Measurements from ENCODE around the gene VARS2.

The VARS2 gene

DNA sequence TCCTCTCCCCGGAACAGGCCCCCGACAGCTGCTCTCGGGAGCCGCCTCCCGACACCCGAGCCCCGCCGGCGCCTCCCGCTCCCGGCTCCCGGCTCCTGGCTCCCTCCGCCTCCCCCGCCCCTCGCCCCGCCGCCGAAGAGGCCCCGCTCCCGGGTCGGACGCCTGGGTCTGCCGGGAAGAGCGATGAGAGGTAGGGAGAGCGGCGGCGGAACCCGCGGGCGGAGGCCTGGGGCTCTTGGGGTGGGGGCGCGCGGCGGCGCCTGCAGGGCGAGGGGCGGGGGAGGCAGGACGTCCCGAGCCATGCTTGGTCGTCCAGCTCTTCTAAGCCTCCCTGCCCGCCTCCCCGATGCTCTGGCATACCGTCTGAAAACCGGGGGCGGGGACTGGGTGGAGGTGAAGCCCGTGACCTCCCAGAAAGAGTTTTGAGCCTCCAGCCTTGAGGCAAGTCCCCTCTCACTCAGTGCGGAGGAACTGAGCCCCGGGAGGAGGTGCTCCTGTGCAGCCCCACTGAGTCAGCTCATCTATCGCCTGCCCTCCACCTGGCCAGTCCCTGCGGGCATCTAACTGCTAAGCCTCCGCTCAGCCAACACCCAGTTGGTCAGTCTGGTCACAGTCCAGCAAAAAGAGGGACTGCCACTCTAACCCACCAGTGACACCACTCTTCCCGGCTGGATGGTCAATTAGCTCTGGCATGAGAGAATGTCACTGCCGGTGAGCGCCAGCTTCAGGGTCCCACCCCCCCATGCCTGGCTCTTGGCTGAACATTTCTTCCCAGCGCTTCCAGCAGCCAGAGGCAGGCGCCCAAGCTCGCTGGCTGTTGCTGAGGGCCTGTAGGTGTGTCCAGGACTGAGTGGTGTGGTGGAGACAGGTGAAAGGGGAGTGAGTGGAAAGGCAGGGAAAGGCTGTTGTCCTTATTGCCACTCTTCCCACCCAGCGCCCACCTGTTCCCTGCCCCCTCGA lies 29.2 kb upstream of the VARS2 start:
- Histone ChIP-seq H3K4me3 (ENCODE audit: low read length, poor library complexity, severe bottlenecking) (peak overlapping the region; percentile 68), H3K9ac (ENCODE audit: low read depth, low read length, poor library complexity, severe bottlenecking) (peak overlapping the region; percentile 54), H3K4me2 (ENCODE audit: low read depth, low read length, poor library complexity, severe bottlenecking) (peak overlapping the region; percentile 85), H3K36me3 (ENCODE audit: insufficient read depth, low read length) (no peaks in the 10 kb centered on the region), H3F3A (ENCODE audit: low read depth) (no peaks in the 10 kb centered on the region), H3K9me2 (replicated peaks; ENCODE audit: low read depth, low read length) (no peaks in the 10 kb centered on the region), H3K27me3 (ENCODE audit: insufficient read depth, low read length, poor library complexity, severe bottlenecking) (peaks cover 14% of the 10 kb centered on the region), H3K9me3 (ENCODE audit: insufficient read depth, low read depth, low read length) (no peaks in the 10 kb centered on the region), H4K20me1 (ENCODE audit: insufficient read depth, low read length, poor library complexity, severe bottlenecking) (no peaks in the 10 kb centered on the region), H3K79me2 (ENCODE audit: insufficient read depth, low read length) (no peaks in the 10 kb centered on the region), H2AFZ (ENCODE audit: low read length) (peak overlapping the region; percentile 86), H3K4me1 (ENCODE audit: insufficient read depth, low read length, poor library complexity, severe bottlenecking) (no peaks in the 10 kb centered on the region)
- TF ChIP-seq, protein P1, sequence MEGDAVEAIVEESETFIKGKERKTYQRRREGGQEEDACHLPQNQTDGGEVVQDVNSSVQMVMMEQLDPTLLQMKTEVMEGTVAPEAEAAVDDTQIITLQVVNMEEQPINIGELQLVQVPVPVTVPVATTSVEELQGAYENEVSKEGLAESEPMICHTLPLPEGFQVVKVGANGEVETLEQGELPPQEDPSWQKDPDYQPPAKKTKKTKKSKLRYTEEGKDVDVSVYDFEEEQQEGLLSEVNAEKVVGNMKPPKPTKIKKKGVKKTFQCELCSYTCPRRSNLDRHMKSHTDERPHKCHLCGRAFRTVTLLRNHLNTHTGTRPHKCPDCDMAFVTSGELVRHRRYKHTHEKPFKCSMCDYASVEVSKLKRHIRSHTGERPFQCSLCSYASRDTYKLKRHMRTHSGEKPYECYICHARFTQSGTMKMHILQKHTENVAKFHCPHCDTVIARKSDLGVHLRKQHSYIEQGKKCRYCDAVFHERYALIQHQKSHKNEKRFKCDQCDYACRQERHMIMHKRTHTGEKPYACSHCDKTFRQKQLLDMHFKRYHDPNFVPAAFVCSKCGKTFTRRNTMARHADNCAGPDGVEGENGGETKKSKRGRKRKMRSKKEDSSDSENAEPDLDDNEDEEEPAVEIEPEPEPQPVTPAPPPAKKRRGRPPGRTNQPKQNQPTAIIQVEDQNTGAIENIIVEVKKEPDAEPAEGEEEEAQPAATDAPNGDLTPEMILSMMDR (conservative IDR thresholded peaks at IDR 0.05; ENCODE audit: low read length), result no peak
- no peak for TF ChIP-seq EZH2phosphoT487 (IDR thresholded peaks at IDR 0.05; ENCODE audit: borderline replicate concordance)

DNA sequence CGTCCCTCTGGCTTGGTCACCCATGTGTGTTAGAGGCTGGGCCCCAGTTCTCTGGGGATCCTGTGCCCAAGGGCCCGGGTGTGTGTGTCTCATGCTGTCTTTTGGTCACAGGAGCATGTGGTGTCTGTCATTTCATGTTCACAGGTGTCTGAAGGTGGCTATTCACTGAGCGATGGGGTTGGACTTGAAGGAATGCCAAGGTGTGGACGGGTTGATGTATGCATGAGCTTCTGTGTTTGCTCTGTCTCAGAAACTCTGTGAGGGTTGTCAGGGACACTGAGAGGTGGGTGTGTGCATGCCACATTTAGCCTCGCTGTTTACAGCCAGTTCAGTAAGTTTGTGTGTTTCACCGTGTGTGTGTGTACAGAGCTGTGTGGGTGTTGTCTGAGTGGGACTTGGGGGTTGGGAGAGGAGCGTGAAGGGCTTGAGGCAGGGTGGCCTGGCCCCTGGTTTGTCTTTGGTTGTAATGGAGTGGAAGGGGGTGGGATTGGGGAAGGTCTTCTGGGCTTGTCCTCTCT lies 28.5 kb upstream of the VARS2 start:
- Histone ChIP-seq H3F3A (ENCODE audit: low read depth) (no peaks in the 10 kb centered on the region), H3K27me3 (ENCODE audit: insufficient read depth, low read length, poor library complexity, severe bottlenecking) (peaks cover 14% of the 10 kb centered on the region), H3K9me2 (replicated peaks; ENCODE audit: low read depth, low read length) (no peaks in the 10 kb centered on the region), H3K36me3 (ENCODE audit: insufficient read depth, low read length) (no peaks in the 10 kb centered on the region), H3K4me2 (ENCODE audit: low read depth, low read length, poor library complexity, severe bottlenecking) (peak overlapping the region; percentile 85), H3K9me3 (ENCODE audit: insufficient read depth, low read depth, low read length) (no peaks in the 10 kb centered on the region), H2AFZ (ENCODE audit: low read length) (no peak overlapping the region), H3K79me2 (ENCODE audit: insufficient read depth, low read length) (no peaks in the 10 kb centered on the region), H3K4me3 (ENCODE audit: low read length, poor library complexity, severe bottlenecking) (no peak overlapping the region), H3K4me1 (ENCODE audit: insufficient read depth, low read length, poor library complexity, severe bottlenecking) (no peaks in the 10 kb centered on the region), H4K20me1 (ENCODE audit: insufficient read depth, low read length, poor library complexity, severe bottlenecking) (no peaks in the 10 kb centered on the region), H3K9ac (ENCODE audit: low read depth, low read length, poor library complexity, severe bottlenecking) (no peak overlapping the region)
- TF ChIP-seq, protein P1 (conservative IDR thresholded peaks at IDR 0.05; ENCODE audit: low read length), result no peak
- TF ChIP-seq EZH2phosphoT487 (IDR thresholded peaks at IDR 0.05; ENCODE audit: borderline replicate concordance), result no peak

DNA sequence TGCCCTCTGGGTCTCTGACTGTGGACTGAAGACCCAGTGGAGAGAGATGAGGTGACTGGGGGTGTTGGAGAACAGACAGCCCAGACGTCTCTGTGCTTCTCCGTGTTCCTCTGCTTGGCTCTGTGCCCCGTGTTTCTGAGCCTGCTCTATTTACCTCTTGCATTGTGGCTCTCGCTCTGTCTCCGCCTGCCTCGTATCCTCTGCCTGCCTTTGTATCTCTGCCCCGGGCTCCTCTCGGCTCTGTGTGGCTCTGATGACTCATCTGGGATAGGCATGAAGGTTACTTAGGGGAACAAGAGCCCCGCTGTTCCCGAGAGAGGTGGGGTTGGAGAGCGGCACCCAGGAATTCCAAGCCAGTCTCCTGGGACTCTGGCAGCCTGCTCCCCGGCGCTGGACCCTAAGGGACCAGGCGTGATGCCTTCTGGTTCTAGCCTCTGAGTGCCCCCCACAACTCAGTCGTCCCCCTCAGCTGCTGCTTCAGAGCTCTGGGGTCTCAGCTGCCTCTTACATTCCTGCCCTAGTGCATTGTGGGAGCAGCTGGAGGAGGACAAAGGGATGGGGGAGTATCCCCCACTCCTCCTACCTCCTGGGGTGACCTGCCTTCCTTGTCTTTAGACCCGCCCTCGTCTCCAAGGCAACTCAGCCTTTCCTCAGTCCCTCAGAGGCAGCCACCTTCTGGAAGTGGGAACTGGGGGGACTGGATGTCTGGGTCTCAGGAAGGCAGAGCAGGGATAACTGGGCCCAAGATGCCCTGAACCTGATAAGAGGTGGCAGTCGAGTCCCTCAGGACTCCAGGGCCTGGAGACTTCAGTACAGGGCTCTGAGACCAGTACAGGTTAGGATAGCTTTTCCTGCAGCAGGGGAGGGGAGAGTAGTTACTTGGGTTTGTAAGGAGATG lies 27.8 kb upstream of the VARS2 start:
- Histone ChIP-seq H3K27me3 (ENCODE audit: insufficient read depth, low read length, poor library complexity, severe bottlenecking) (peaks cover 14% of the 10 kb centered on the region), H3K79me2 (ENCODE audit: insufficient read depth, low read length) (no peaks in the 10 kb centered on the region), H3K9ac (ENCODE audit: low read depth, low read length, poor library complexity, severe bottlenecking) (no peak overlapping the region), H3K9me3 (ENCODE audit: insufficient read depth, low read depth, low read length) (no peaks in the 10 kb centered on the region), H4K20me1 (ENCODE audit: insufficient read depth, low read length, poor library complexity, severe bottlenecking) (no peaks in the 10 kb centered on the region), H3K4me3 (ENCODE audit: low read length, poor library complexity, severe bottlenecking) (no peak overlapping the region), H3F3A (ENCODE audit: low read depth) (no peaks in the 10 kb centered on the region), H3K36me3 (ENCODE audit: insufficient read depth, low read length) (no peaks in the 10 kb centered on the region), H3K4me2 (ENCODE audit: low read depth, low read length, poor library complexity, severe bottlenecking) (no peak overlapping the region), H2AFZ (ENCODE audit: low read length) (no peak overlapping the region), H3K4me1 (ENCODE audit: insufficient read depth, low read length, poor library complexity, severe bottlenecking) (no peaks in the 10 kb centered on the region), H3K9me2 (replicated peaks; ENCODE audit: low read depth, low read length) (no peaks in the 10 kb centered on the region)
- TF ChIP-seq, protein P1 (conservative IDR thresholded peaks at IDR 0.05; ENCODE audit: low read length), result no peak
- TF ChIP-seq EZH2phosphoT487 (IDR thresholded peaks at IDR 0.05; ENCODE audit: borderline replicate concordance), result no peak

Measured in Loucy (cell line).